GM12878 (cell line): ENCODE measurements around the gene CAPN7. TPM values are rescaled to one million over a fixed set of nuclear protein-coding genes. Genes with fewer than 3 reads are reported as not detected.

Experiments used
- ATAC-seq: fragments of 200-7000 bp; cut with Tn5 transposase; 3 replicates; pipeline ENCODE4 v1.9.1; 2020; ENCODE audit warnings: mild to moderate bottlenecking, moderate library complexity
- BruUV-seq: library from RNA; stranded (reverse); fragments of 400-500 nt; replicated peaks from 2 replicates; lab custom pipeline; 2021; lab: Mats Ljungman, UMichigan
- CTCF ChIA-PET: fragments of 300-600 bp; sonication (Branson Sonifier 250); formaldehyde crosslinking; extraction: SDS; loops from one replicate; lab custom pipeline; 2021; ENCODE audit warnings: inconsistent platforms; lab: Yijun Ruan, JAX
- POLR2A ChIA-PET: fragments of 350-600 bp; formaldehyde crosslinking; extraction: SDS; loops from one replicate; lab custom pipeline; 2021; ENCODE audit warnings: inconsistent platforms; lab: Charles Lee
- RAD21 ChIA-PET: fragments of 300-600 bp; sonication (Branson Sonifier 250); formaldehyde crosslinking; loops from one replicate; lab custom pipeline; 2023; ENCODE audit warnings: antibody characterized with exemption; ENCODE audit not compliant: unreplicated experiment; lab: Charles Lee
- SMC1A ChIA-PET: fragments of 300-600 bp; sonication (Branson Sonifier 250); formaldehyde crosslinking; loops from one replicate; lab custom pipeline; 2023; ENCODE audit not compliant: unreplicated experiment, uncharacterized antibody; lab: Charles Lee
- DNase-seq: peaks from one replicate; pipeline ENCODE4 v3.0.0-alpha.2; 2011; ENCODE audit warnings: low read depth, low spot score
- FAIRE-seq: peaks from 3 replicates; lab custom pipeline; 2011; peaks lifted over from hg19 to GRCh38; lab: Jason Lieb, UNC
- H2AFZ ChIP-seq: 2 replicates; pipeline ENCODE4 v1.6.0; 2011; ENCODE audit warnings: low read depth, low read length, control low read depth; ENCODE audit not compliant: control insufficient read depth
- H3K27ac ChIP-seq: 2 replicates; pipeline ENCODE4 v1.5.1; 2011; ENCODE audit warnings: control low read depth; ENCODE audit not compliant: control insufficient read depth, insufficient read depth
- H3K27me3 ChIP-seq, 2 experiments: replicated peaks in 1 of 2; 2 replicates each; pipeline versions ENCODE4 v1.6.0 to v1.6.1; 2011; ENCODE audit warnings: low read length in 1 of 2; ENCODE audit not compliant: control insufficient read depth in 2 of 2, insufficient read depth in 2 of 2
- H3K36me3 ChIP-seq, 2 experiments: 2 replicates each; pipeline ENCODE4 v1.5.1; 2011; ENCODE audit warnings: low read length in 1 of 2; ENCODE audit not compliant: control insufficient read depth in 2 of 2, insufficient read depth in 2 of 2
- H3K4me1 ChIP-seq: 2 replicates; pipeline ENCODE4 v1.6.1; 2011; ENCODE audit warnings: mild to moderate bottlenecking, low read length, moderate library complexity, mixed read lengths; ENCODE audit not compliant: control insufficient read depth, insufficient read depth
- H3K4me2 ChIP-seq: 2 replicates; pipeline ENCODE4 v1.6.0; 2011; ENCODE audit warnings: control low read depth; ENCODE audit not compliant: control insufficient read depth, insufficient read depth
- H3K4me3 ChIP-seq: fragments of 200-600 bp; sonication (generic); 2 replicates; pipeline ENCODE4 v1.5.1; 2016
- H3K79me2 ChIP-seq: 2 replicates; pipeline ENCODE4 v1.6.0; 2011; ENCODE audit warnings: low read length; ENCODE audit not compliant: control insufficient read depth, insufficient read depth
- H3K9ac ChIP-seq: 2 replicates; pipeline ENCODE4 v1.8.0; 2011; ENCODE audit warnings: low read length, control low read depth, mixed read lengths; ENCODE audit not compliant: control insufficient read depth, insufficient read depth
- H3K9me3 ChIP-seq: replicated peaks from 3 replicates; pipeline ENCODE4 v1.5.1; 2011; ENCODE audit warnings: mild to moderate bottlenecking, low read length; ENCODE audit not compliant: control insufficient read depth, insufficient read depth
- H4K20me1 ChIP-seq: 2 replicates; pipeline ENCODE4 v1.6.0; 2011; ENCODE audit not compliant: control insufficient read depth, insufficient read depth
- MEF2B ChIP-seq: fragments of 450-650 bp; IDR thresholded peaks from 2 replicates; pipeline ENCODE4 v1.6.1; 2018; ENCODE audit warnings: mild to moderate bottlenecking, moderate library complexity; ENCODE audit not compliant: partially characterized antibody, poor library complexity, severe bottlenecking
- RBBP5 ChIP-seq: fragments of 200-600 bp; sonication (generic); conservative IDR thresholded peaks from 2 replicates; pipeline ENCODE4 v1.6.1; 2016
- RFX5 ChIP-seq: IDR thresholded peaks from 2 replicates; pipeline ENCODE4 v1.6.1; 2011; ENCODE audit warnings: low read depth, low read length, improper control_type of control experiment
- WGBS: methylation state at CpG from one replicate; pipeline ENCODE4 v1.1.6; 2016; ENCODE audit warnings: low lambda C conversion rate; ENCODE audit not compliant: insufficient replicate concordance, insufficient coverage; ENCODE audit errors: missing lambda C conversion rate; 5-methylcytosine and 5-hydroxymethylcytosine counted together
- in situ Hi-C: fragments of 300-500 bp; cut with MboI; formaldehyde crosslinking; loops from 9 replicates; pipeline ENCODE4 v1.14.3; 2018; ENCODE audit warnings: mixed read lengths
- intact Hi-C: fragments of 100-400 bp; cut with micrococcal nuclease; formaldehyde crosslinking; loops from one replicate; pipeline ENCODE4 v1.14.2; 2022; ENCODE audit not compliant: unreplicated experiment
- polyA plus RNA-seq, 11 experiments: library from polyadenylated mRNA; depleted of rRNA in 4 of 11; unstranded in 6 of 11; stranded (reverse) in 5 of 11; fragments of >200 nt; fragmentation: Nextera tagmentation in 4 of 11; fragmentation: Illumina TruSeq in 1 of 11; extraction: Ambion mirVana in 4 of 11; extraction: Trizol in 1 of 11; gene quantifications; 1 replicate in 1 of 11; 2 replicates in 10 of 11; pipeline versions ENCODE4 v1.2.1 to v1.2.3, GENCODE V29; 2011 to 2016; ENCODE audit warnings: inconsistent platforms in 2 of 11, missing spikeins in 2 of 11, low read depth in 1 of 11
- total RNA-seq, 4 experiments: library from RNA; depleted of rRNA in 3 of 4; stranded (reverse); fragments of >200 nt in 3 of 4; fragmentation: Illumina TruSeq in 1 of 4; extraction: Trizol in 1 of 4; gene quantifications; 2 replicates each; pipeline versions ENCODE4 v1.2.1 to v1.2.3, GENCODE V29; 2013 to 2021
- TF ChIP-seq, protein P1 (sequence below): IDR thresholded peaks from 2 replicates; pipeline ENCODE4 v1.6.1; 2012; ENCODE audit warnings: low read length, inconsistent platforms
- TF ChIP-seq, protein P2 (sequence below): fragments of 150-350 bp; IDR thresholded peaks from 2 replicates; pipeline ENCODE4 v1.6.1; 2016; ENCODE audit warnings: low read depth, low read length
- TF ChIP-seq, protein P3 (sequence below): fragments of 450-650 bp; IDR thresholded peaks from 2 replicates; pipeline ENCODE4 v1.6.1; 2017; ENCODE audit warnings: borderline replicate concordance

Gene CAPN7
- total and polyA plus RNA-seq, 10 of the 15 experiments (the other 5 are each of a cell fraction or from before 2014, with no cell fraction given), result 5.3 to 27.0 (median 18.2) TPM

DNA sequence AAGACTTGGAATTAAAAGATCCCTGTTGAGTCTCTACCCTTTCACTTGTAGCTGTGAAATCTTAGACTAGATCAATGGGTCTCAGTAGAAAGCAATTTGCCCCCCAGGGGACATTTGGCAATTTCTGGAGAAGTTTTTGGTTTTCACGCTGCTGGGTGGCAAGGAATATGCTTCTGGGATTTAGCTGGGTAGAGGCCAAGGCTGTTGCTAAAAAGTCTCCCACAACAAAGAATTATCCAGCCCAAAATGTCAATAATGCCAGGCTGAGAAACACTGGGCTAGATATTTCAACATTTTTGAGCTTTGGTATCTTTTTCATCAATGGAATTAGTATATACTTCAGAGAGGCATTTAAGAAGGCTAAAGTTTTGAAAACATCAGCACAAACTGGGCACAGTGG, 8.7 kb downstream of the CAPN7 start:
- H3K36me3 ChIP-seq, result peaks cover 3 to 9% of the 10 kb centered on the region in 2 experiments; a peak in 3 of 4 replicates

More for the DNA sequence above, 8.7 kb downstream of the CAPN7 start:
- FAIRE-seq (no peak), ATAC-seq (no peak), DNase-seq (no peak)
- H3K79me2 ChIP-seq, result peaks cover 5% of the 10 kb centered on the region
- CTCF ChIA-PET, result interaction anchor here (0.6 to 2.3 kb wide), 4 partner anchors 12 to 163 kb away, joined by 3 to 18 read pairs (median 3); no protein-coding TSS in a partner anchor
- RAD21 ChIA-PET, result interaction anchor here (1.4 kb wide), 1 partner anchor 14 kb away, joined by 3 read pairs; no protein-coding TSS in a partner anchor
- no peak overlapping the region for H3K9ac ChIP-seq
- no peaks in the 10 kb centered on the region for H3K27me3 ChIP-seq
- WGBS, result 93% methylated on average over 1 of the region's 1 CpG
- no peak overlapping the region for H3K4me3 ChIP-seq
- H2AFZ ChIP-seq, result no peak overlapping the region
- intact Hi-C loops (no loop called here), in situ Hi-C loops (no loop called here)
- peaks cover 7% of the 10 kb centered on the region; the same call in 1 of the 2 replicates for H3K4me1 ChIP-seq
- no peak for TF ChIP-seq RFX5
- TF ChIP-seq, protein P1, sequence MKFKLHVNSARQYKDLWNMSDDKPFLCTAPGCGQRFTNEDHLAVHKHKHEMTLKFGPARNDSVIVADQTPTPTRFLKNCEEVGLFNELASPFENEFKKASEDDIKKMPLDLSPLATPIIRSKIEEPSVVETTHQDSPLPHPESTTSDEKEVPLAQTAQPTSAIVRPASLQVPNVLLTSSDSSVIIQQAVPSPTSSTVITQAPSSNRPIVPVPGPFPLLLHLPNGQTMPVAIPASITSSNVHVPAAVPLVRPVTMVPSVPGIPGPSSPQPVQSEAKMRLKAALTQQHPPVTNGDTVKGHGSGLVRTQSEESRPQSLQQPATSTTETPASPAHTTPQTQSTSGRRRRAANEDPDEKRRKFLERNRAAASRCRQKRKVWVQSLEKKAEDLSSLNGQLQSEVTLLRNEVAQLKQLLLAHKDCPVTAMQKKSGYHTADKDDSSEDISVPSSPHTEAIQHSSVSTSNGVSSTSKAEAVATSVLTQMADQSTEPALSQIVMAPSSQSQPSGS, result no peak
- TF ChIP-seq, protein P2, sequence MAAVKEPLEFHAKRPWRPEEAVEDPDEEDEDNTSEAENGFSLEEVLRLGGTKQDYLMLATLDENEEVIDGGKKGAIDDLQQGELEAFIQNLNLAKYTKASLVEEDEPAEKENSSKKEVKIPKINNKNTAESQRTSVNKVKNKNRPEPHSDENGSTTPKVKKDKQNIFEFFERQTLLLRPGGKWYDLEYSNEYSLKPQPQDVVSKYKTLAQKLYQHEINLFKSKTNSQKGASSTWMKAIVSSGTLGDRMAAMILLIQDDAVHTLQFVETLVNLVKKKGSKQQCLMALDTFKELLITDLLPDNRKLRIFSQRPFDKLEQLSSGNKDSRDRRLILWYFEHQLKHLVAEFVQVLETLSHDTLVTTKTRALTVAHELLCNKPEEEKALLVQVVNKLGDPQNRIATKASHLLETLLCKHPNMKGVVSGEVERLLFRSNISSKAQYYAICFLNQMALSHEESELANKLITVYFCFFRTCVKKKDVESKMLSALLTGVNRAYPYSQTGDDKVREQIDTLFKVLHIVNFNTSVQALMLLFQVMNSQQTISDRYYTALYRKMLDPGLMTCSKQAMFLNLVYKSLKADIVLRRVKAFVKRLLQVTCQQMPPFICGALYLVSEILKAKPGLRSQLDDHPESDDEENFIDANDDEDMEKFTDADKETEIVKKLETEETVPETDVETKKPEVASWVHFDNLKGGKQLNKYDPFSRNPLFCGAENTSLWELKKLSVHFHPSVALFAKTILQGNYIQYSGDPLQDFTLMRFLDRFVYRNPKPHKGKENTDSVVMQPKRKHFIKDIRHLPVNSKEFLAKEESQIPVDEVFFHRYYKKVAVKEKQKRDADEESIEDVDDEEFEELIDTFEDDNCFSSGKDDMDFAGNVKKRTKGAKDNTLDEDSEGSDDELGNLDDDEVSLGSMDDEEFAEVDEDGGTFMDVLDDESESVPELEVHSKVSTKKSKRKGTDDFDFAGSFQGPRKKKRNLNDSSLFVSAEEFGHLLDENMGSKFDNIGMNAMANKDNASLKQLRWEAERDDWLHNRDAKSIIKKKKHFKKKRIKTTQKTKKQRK, result no peak
- TF ChIP-seq, protein P3, sequence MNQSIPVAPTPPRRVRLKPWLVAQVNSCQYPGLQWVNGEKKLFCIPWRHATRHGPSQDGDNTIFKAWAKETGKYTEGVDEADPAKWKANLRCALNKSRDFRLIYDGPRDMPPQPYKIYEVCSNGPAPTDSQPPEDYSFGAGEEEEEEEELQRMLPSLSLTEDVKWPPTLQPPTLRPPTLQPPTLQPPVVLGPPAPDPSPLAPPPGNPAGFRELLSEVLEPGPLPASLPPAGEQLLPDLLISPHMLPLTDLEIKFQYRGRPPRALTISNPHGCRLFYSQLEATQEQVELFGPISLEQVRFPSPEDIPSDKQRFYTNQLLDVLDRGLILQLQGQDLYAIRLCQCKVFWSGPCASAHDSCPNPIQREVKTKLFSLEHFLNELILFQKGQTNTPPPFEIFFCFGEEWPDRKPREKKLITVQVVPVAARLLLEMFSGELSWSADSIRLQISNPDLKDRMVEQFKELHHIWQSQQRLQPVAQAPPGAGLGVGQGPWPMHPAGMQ, result no peak
- TF ChIP-seq MEF2B, result no peak
- no peak for TF ChIP-seq RBBP5
- POLR2A ChIA-PET, result no interaction called here
- no TSS peak for BruUV-seq
- H4K20me1 ChIP-seq, result no peaks in the 10 kb centered on the region
- H3K27ac ChIP-seq, result no peak overlapping the region
- no peak overlapping the region for H3K4me2 ChIP-seq
- no peaks in the 10 kb centered on the region for H3K9me3 ChIP-seq
- SMC1A ChIA-PET, result interaction anchor here (0.9 to 1.8 kb wide), 3 partner anchors 9 to 14 kb away, joined by 4 to 5 read pairs (median 5); partner anchors contain the start of gene CAPN7
